NT2/D1 (cell line): ENCODE results near the gene PRDX1.

Source experiments
- SUZ12 ChIP-seq: IDR thresholded peaks from 2 replicates; pipeline ENCODE4 v1.6.1; 2011; ENCODE audit not compliant: insufficient read length, insufficient read depth; ENCODE audit errors: extremely low read depth
- ZNF274 ChIP-seq: IDR thresholded peaks from 2 replicates; pipeline ENCODE4 v1.6.1; 2011; ENCODE audit warnings: mild to moderate bottlenecking, low read depth, low read length

DNA sequence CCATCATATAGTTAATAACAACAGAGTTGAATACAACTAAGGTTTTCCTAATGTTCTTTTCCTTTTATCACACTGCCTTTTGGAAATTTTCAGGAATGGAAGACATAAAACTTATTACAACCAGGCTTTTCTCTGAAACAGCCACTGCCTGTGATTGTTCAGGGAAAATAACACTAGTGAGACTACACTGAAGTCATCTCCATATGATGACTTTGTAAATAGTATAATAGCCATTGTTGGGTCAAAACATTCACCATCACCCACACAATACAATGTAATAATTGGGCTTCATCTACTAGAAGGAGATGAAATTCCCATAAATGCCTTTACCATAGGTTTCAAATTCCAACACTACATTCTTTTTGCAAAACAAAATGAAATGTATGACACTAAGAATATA lies 35.7 kb downstream of the PRDX1 start:
- TF ChIP-seq SUZ12 (no peak), ZNF274 (no peak)
